ENCODE data around the gene TBC1D16. TPM values are rescaled to one million over a fixed set of nuclear protein-coding genes. Genes with fewer than 3 reads are reported as not detected.

TBC1D16 gene
- total and polyA plus RNA-seq, 2 donors from 2014 or later, result 9.1 to 68.0 TPM

GRCh38 chr17:79904865-79905264, 130.8 kb downstream of the TBC1D16 start:
- Histone ChIP-seq H3K4me1 (ENCODE audit: control insufficient read depth in 2 of 3, insufficient read depth in 2 of 3, low read depth in 1 of 3, low read length in 3 of 3) (no peaks in the 10 kb centered on the region), H3K27ac (ENCODE audit: low read depth in 2 of 2, low read length in 2 of 2) (no peak overlapping the region), H3K4me3 (ENCODE audit: low read length in 3 of 3) (no peak overlapping the region), H3K27me3 (ENCODE audit: control insufficient read depth, insufficient read depth, low read length) (no peaks in the 10 kb centered on the region), H3K9ac (ENCODE audit: low read length in 3 of 3) (no peak overlapping the region), H3K36me3 (ENCODE audit: control insufficient read depth in 2 of 3, insufficient read depth in 3 of 3, low read length in 3 of 3) (no peaks in the 10 kb centered on the region), H3K9me3 (ENCODE audit: control insufficient read depth in 2 of 3, insufficient read depth in 1 of 3, low read length in 3 of 3) (peaks cover 0 to 3% (median 0%) of the 10 kb centered on the region in 3 donors)
- FAIRE-seq (no peak), DNase-seq (no peak)
- intact Hi-C loops (cut with DNase I), result no loop called here
- TF ChIP-seq, protein P1, sequence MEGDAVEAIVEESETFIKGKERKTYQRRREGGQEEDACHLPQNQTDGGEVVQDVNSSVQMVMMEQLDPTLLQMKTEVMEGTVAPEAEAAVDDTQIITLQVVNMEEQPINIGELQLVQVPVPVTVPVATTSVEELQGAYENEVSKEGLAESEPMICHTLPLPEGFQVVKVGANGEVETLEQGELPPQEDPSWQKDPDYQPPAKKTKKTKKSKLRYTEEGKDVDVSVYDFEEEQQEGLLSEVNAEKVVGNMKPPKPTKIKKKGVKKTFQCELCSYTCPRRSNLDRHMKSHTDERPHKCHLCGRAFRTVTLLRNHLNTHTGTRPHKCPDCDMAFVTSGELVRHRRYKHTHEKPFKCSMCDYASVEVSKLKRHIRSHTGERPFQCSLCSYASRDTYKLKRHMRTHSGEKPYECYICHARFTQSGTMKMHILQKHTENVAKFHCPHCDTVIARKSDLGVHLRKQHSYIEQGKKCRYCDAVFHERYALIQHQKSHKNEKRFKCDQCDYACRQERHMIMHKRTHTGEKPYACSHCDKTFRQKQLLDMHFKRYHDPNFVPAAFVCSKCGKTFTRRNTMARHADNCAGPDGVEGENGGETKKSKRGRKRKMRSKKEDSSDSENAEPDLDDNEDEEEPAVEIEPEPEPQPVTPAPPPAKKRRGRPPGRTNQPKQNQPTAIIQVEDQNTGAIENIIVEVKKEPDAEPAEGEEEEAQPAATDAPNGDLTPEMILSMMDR (IDR thresholded peaks at IDR 0.05; ENCODE audit: borderline replicate concordance, extremely low read depth, insufficient read depth), result no peak

- DNase-seq (no peak), FAIRE-seq (no peak)
- Histone ChIP-seq H3K9me3 (ENCODE audit: control insufficient read depth in 2 of 3, insufficient read depth in 1 of 3, low read length in 3 of 3) (peaks cover 0 to 9% (median 0%) of the 10 kb centered on the region in 3 donors), H3K9ac (ENCODE audit: low read length in 3 of 3) (no peak overlapping the region), H3K4me1 (ENCODE audit: control insufficient read depth in 2 of 3, insufficient read depth in 2 of 3, low read depth in 1 of 3, low read length in 3 of 3) (no peaks in the 10 kb centered on the region), H3K36me3 (ENCODE audit: control insufficient read depth in 2 of 3, insufficient read depth in 3 of 3, low read length in 3 of 3) (no peaks in the 10 kb centered on the region), H3K27ac (ENCODE audit: low read depth in 2 of 2, low read length in 2 of 2) (no peak overlapping the region), H3K27me3 (ENCODE audit: control insufficient read depth, insufficient read depth, low read length) (no peaks in the 10 kb centered on the region), H3K4me3 (ENCODE audit: low read length in 3 of 3) (no peak overlapping the region)
- intact Hi-C loops (cut with DNase I), result no loop called here
- TF ChIP-seq, protein P1 (IDR thresholded peaks at IDR 0.05; ENCODE audit: borderline replicate concordance, extremely low read depth, insufficient read depth), result no peak
Observed at GRCh38 chr17:79902146-79902791, 133.4 kb downstream of the TBC1D16 start.

DNA sequence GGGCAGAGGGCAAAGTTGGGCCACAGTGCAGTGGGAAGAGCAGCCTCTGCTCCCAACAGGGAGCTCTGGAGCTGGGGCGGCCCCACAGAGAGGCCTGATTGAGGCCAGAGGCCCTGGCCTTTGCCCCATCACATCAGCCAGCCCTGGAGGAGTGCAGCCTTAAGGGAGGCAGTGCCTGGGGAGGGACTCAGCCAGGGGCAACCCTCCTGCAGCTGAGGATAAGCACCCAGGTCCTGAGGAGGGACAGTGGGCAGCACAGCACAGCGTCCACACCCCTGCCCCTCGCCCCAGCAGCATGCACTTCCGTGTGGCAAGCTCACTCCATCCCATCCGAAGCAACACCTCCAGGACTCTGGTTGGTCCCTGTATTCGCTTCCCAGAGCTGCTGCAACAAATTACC, 134.5 kb downstream of the TBC1D16 start:
- Histone ChIP-seq H3K27me3 (ENCODE audit: control insufficient read depth, insufficient read depth, low read length) (no peaks in the 10 kb centered on the region), H3K9me3 (ENCODE audit: control insufficient read depth in 2 of 3, insufficient read depth in 1 of 3, low read length in 3 of 3) (peaks cover 0 to 9% (median 0%) of the 10 kb centered on the region in 3 donors), H3K4me1 (ENCODE audit: control insufficient read depth in 2 of 3, insufficient read depth in 2 of 3, low read depth in 1 of 3, low read length in 3 of 3) (no peaks in the 10 kb centered on the region), H3K4me3 (ENCODE audit: low read length in 3 of 3) (no peak overlapping the region), H3K27ac (ENCODE audit: low read depth in 2 of 2, low read length in 2 of 2) (no peak overlapping the region), H3K9ac (ENCODE audit: low read length in 3 of 3) (no peak overlapping the region), H3K36me3 (ENCODE audit: control insufficient read depth in 2 of 3, insufficient read depth in 3 of 3, low read length in 3 of 3) (no peaks in the 10 kb centered on the region)
- no peak for FAIRE-seq
- TF ChIP-seq, protein P1 (IDR thresholded peaks at IDR 0.05; ENCODE audit: borderline replicate concordance, extremely low read depth, insufficient read depth), result no peak
- intact Hi-C loops (cut with DNase I), result no loop called here
- DNase-seq, result peak in 1 of 5 donors; percentile 20
